RKO (cell line): ENCODE results near the gene FDX2.

ENCODE experiments used
- DNase-seq: peaks from one replicate; pipeline ENCODE4 v3.0.0-alpha.2; 2016; ENCODE audit warnings: low spot score

FDX2 gene

DNA sequence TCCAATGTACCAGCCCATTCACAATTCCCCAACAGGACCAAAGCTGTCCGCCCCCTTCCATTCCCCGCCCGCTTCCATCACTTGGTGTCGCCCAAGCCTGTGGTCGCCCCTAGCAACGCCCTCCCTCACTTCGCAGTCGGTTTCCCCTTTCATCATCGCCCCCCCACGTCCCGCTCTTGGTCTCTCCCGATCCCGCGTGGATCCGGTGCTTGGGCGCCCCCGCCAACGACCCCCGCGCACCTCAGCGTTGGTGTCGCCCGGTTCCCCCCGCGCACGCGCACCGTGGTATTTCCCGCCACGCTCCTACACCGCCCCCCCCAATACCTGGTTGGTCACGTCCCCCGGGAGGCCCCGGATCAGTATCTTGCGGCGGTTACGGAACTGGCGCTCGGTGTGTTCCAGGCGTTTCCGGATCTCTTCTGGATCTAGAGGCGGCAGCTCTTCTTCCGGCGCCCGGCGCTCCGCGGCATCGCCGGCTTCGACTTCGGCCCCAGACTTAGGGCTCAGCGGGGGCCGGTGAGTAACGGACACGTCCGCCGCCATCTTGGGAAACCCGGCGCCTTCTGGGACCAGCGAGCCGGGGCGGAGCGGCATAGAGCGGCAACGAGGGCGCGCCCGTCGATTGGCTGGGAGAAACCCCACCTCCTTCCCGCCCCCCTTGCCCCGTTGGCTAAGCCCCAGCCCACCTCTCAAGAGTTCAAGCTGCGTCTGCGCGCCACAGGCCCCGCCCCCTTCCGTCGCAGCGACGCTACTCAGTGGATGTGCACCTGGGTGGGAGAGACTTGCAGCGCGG is 17.3 kb upstream of the FDX2 start, which contains the start of gene RAVER1:
Gene RAVER1, minus strand, starts transcription at position 565 of the 793 bp plus-strand sequence. Its CDS starts 22 bp downstream, at position 543.
- DNase-seq: peak; percentile 96

DNA sequence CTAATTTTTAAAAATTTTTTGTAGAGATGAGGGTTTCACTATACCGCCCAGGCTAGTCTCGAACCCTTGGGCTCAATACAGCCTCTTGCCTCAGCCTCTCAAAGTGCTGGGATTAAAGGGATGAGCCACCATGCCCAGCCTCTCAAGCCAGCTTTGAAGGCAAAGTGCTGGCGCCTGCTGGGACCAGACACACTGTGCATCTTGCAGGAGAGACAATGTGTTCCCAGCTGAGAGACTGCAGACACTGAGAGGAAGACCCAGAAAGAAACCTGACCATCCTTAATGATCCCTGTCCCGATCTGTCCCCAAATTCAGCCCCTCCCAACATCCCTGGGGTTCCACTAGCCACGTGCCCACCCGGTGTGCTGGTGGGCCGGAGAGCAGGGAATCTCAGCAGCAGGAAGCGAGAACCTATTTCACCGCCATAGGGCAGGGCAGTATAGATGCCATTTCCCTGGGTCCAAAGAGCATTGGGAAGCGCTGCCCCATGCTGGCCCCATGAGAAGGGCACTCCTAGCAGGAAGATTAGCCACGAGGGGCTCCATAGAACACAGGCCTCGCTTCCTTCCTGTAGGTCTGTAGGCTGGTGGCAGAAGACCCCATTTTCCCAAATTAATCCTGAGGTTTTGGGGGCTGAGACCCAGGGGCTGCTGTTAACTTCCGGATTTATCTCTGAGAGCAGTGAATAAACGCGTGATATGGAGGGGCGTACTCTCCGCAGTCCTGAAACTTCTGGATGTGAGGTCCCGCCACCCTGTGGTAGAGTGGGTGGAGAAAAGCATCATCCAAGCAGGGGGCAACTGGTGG is 16.5 kb upstream of the FDX2 start:
- DNase-seq: peak; percentile 36

DNA sequence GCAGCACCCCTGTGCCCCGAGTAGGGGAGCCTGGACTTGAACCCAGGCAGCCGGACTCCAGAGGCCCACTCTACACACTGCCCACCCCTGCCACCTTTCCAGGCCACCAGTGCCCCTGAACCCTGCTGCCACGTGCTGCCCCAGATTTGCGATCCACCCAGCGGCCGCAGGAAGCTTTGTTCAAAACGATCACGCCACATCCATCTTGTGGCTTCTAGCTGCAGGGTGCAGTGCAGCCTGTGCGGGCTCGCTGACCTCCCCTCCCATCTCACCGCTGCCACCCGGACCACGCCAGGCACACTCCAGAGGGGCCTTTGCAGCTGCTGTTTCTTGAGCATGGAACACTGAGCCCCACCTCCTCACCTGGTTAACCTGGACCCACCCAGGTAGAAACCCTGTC is 13.7 kb upstream of the FDX2 start:
- no peak for DNase-seq

DNA sequence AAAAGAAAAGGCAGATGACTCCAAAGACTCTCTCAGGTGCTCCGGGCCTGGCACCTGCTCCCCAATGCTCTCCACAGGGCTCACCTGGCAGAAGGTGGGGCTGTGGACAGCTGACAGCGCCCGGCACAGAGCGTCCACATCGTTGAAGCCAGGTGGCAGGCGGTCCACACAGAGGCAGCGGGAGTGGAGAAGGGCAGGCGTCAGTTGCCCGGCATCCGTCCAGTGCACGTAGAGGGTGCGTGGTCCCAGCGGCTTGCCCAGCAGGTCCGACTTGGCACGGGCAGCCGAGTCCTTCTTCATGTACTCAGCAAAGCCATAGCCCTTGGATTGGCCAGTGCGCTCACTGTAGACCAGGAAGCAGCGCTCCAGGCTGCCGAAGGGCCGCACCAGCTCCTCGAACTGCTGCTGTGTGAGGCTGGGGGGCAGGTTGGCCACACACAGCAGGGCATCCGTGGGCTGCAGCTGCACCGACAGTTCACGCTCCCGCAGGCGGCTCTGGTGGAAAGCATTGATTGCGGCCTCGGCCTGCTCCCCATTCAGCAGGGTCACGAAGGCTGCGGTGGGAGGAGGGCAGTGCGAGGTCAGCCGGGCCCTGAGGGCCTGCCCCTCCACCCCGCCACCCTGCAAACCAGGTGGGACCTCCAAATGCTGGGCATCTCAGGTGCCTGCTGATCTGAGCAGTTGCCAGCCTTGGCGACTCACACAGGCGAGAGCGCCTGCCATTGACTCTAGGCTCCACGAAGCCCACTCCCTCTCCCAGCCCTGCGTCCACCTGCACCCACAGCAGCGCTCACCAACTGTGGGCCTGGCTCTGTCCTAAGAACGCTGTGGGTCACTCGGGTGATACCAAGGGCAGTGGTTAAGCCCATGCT is 13.0 kb upstream of the FDX2 start:
- no peak for DNase-seq

DNA sequence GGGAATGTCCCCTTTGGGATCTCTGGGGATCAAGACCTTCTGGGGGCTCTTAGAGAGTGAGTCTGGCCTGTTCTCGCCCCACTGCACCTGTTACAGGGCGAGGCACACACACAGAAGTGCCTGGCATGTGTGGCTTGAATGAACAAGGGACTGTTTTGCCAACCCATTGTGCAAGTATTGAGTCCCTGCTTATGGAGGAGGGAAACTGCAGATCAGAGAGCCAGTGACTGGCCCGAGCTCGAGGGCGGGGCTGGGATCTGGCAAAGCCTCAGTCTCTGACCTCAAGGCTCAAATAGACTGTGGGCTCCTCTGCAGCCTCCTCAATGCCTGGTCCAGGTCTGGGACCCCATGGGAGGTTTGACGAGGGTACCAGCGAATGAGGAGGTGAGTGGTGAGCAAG is 12.0 kb upstream of the FDX2 start:
- DNase-seq: no peak

DNA sequence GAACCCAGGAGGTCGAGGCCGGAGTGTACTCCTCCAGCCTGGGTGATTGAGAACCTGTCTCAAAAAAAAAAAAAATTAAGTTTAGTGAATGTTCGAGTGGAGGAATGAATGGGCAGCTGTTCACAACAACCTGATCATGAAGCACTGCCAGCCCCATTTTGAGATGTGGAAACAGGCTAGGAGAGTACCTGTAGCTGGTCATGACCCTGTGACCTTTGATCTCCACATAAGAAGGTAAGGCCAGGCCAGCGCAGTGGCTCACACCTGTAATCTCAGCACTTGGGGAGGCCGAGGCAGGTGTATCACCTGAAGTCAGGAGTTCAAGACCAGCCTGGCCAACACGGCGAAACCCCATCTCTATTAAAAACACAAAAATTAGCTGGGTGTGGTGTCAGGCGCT is 9.9 kb upstream of the FDX2 start:
- no peak for DNase-seq

DNA sequence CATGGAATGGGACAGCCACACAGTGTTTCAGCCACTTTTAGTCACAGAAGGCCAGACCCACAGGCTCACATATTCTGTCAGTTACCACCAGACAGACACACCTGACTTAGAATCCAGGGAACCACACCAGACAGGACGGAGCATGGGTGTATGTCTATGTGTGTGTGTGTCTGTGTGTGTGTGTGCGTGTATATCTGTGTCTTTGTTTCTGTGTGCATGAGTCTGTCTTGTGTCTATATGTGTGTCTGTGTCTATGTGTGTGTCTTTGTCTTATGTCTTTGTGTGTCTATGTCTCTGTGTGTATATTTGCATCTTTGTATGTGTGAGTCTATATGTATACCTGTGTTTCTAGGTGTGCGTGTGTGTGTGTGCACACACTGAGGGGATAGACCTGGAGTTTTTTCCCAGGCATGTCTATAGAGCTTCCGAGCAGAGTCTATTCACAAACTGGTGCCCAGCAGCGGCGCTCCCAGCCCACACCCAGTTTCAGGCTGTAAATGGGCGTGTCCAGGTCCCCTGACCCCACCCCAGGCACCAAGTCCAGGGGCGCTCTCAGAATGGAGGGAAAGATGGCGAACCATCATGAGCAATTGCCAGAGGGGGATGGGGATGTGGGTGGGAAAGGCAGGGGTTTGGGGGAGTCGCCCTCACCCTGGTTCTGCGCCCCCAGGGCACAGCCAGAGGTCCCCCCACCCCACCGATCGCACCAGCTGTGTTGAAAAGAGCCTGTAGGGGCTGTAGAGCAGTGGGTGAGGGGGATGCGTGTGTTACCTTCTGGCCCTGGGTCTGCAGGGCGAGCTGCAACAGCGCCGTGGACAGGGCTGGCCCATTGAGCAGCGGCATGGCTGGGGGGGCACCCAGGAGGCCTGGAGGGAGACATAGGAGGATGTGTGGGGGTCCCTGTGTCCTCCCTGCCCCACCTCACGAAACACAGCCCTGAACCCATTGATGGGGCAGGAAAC is 6.3 kb upstream of the FDX2 start:
- no peak for DNase-seq

DNA sequence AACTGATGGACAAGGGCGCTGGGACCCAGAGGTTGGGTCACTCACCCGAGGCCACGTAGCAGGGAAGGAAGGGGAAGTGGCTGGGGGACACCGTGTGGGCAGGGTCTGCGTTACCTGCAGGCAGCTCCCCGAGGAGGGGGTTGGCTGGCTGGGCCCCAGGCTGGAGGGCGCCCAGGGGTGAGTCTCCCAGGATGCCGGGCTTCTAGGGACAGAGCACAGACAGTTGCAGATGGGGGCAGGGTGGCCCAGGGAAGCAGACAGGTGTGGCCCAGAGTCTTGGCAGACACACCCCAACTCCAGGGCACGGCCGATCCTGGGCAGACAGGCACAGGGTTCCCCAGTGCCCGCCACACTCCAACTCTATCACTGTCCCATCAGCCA is 5.6 kb upstream of the FDX2 start:
- no peak for DNase-seq

DNA sequence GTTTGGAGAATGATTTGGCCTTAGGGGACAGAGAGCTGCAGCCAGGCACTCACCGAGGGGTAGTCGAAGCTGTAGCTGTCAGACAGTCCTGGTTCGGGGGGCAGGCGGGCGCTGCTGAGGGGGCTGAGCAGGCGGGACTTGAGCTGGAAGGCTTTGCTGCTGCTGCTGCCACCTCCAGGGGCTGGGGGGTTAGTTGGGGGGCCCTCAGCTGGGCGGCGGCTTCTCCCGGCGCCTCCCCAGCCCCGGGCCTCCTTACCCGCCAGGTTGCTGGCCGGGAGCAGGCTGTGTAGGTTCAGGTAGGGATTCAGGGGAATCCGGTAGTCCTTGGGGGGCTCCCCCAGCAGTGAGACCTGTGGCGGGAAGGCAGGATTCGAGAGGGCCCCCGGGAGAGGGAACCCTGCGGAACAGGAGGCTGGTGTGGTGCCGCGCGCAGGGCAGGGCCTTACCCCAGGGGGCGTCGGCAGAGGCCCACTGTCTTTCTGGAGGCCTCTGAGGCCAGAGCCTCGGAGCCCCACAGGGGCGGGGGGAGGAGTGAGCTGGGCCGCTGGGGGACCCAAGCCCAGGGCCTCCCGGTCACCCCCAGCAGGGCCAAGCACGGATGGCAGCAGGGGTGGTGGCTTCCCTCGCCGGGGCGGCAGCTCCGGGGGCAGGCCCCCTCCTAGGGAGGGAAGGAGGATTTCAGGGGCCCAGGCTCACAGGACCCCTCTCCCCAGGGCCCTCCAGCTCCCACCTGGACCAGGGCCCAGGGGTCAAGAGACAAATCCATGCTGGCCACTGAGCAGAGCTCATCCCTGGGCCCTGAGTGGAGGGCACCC is 5.0 kb upstream of the FDX2 start:
- DNase-seq: no peak

DNA sequence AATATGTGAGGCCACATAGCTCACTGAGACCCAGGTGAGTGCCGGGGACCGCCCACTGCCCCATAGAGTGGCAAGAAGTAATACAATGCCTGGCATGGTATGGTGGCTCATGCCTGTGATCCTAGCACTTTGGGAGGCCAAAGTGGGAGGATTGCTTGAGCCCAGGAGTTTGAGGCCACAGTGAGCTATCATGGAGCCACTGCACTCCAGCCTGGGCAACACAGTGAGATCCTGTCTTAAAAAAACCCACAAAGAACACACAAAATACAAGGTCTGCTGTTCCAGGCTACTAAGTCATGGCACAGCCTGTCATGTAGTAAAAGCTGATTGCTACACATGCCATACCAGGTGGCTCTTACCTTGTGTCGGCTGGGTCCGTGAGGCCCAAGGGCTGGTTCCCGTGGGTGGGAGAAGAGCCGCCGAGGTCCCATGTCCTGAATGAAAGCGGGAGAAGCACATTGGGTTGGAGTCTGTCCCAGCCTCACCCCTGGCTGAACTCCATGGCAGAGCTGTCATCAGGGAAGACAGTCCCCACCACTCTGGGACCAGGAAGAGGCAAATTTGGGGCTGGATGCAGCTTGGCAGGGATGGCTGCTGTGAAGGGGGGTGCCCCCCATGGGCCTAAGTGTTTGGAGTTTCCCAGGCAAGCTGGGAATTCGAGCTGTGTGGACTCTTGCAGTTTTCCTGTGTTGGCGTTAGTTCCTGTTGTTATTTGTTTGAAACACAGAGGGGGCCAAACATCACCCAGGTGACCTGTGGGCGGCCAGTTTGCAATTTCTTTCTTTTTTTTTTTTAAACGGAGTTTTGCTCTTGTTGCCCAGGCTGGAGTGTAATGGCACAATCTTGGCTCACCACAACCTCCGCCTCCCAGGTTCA is 3.2 kb upstream of the FDX2 start:
- no peak for DNase-seq

DNA sequence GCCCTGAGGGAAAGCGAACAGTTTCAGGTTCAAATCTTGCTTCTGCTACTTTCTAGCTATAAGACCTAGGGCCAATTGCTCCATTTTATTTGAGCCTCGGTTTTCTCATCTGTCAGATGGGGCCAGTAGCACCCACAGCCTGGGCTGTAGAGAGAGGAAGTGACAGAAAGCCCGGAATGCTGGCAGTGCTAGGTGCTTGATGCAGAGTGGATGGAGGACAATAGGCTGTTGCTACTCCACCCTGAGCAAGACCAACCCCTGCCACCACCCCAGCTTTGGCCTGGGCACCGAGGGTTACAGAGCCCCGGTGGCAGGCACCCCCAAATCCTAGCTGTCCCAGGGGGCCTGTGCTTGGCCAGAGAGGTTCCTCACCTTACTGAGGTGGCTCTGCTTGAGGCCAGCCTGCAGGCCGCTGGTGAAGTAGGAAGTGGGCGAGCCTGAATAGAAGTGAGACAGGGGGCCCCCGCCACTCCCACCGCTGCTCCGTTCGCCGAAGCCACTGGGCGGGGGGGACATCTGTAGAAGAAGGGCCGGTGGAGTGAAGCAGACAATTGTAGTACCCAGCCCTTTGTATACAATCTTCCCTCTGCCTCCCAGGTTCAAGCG is 2.1 kb upstream of the FDX2 start:
- DNase-seq: no peak

DNA sequence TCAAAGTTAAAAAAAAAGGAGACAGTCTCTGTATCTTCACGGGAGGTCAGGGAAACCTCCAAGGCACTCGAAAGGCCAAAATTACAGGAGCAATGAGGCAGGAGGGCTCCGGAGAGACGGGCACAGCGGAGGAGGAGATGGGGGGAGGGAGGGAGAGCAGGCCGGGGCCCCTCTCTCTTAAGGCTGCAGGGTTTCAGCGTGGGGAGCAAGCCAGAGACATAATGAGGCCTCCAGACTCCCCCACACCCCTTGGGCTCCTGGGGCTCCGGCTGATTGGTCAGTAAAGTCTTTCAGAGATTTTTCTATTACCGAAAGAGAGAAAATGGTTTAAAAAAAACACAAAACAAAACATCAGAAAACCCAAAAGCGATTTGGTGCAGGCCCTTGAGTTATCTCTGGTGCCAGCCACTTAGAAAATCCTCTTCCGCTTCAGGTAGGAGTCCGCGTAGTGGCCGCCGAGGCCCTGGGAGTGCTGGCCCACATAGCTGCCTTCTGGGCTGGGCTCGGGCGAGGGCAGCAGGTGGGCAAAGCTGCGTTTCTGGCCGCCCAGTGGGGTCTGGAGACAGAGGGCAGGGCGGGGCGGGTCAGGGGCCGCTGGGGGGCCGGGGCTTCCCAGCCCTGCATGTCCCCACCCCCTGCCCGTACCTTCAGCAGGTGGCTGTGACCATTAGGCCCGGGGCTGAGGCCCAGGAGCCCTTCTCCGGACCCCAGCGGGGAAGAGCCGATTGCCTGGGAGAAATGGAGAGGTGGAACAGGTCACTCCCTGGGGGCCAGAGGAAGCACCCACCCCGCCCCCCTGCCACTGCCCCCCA is 1.4 kb upstream of the FDX2 start:
- DNase-seq: no peak

DNA sequence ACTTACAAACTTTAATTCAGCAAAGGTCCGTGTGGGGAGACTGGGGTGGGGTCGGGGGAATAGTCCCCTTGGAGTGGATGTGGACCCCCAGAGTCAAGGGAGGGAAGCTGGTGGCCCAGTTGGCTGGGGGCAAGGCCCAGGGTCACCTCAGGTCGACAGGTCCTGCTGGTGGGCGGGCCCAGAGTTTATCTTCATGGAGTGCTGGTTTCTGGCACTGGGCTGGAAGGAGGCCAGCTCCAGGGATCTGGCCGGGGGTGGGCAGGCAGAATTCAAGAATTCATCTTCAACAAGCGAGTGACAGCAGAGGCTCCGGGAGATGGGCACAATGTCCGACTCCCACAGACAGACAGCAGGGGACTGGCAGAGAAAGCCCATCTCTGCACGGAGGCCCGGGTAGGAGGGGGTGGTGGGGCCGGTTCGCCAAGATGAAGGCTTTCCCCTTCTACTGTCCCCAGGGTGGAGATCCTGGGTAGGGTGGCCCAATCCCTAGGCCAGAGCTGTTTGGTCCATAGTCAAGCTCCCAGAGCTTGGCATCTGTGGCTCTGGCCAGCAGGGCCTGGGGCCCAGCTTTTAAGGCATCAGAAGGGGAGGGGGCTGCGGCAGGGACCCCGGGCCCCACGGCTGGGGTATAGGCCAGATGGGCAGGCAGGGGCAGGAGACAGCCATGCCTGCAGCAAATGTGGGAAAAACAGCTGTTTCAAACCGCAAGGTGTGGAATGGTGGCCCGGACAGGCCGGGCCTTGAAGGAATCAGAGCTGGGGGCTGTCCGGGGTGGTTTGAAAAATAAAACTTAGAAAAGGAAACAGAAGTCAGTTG is 622 bp upstream of the FDX2 start:
- no peak for DNase-seq

DNA sequence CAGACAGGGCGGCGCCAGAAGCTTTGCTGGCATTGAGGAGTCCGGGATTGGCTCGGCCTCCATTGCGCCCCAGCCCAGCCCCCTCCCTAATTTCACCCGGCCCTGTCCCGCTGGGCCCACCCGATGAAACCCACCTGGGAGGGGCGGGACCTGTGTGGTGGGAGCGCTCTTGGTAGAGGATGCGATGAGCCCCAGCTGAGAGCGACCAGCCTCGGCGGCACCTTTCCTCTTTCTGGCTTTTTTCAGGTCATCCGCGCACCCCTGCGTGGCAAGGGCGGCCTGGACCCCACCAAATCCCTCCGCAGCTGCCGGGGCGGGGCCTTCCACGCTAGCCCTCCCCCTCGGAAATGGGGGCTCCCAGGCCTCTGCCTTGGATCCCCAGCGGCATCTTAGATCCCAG is 6.4 kb downstream of the FDX2 start, which contains the start of gene ZGLP1:
Gene ZGLP1, minus strand, starts transcription at position 393 of the 400 bp plus-strand sequence.
- no peak for DNase-seq

DNA sequence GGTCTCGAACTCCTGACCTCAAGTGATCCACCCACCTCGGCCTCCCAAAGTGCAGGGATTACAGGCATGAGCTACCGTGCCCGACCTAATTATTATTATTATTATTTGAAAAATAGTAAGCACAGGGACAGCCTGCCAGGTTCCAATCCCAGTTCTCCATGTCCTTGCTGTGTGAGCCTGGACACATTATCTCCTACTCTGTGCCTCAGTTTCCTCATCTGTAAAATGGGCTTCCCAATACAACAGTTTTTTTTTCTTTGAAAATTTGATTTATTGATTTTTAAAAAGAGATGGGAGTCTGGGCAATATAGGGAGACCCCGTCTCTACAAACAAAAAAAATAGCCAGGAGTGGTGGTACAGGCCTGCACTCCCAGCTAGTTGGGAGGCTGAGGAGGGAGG is 9.5 kb downstream of the FDX2 start:
- DNase-seq: no peak

DNA sequence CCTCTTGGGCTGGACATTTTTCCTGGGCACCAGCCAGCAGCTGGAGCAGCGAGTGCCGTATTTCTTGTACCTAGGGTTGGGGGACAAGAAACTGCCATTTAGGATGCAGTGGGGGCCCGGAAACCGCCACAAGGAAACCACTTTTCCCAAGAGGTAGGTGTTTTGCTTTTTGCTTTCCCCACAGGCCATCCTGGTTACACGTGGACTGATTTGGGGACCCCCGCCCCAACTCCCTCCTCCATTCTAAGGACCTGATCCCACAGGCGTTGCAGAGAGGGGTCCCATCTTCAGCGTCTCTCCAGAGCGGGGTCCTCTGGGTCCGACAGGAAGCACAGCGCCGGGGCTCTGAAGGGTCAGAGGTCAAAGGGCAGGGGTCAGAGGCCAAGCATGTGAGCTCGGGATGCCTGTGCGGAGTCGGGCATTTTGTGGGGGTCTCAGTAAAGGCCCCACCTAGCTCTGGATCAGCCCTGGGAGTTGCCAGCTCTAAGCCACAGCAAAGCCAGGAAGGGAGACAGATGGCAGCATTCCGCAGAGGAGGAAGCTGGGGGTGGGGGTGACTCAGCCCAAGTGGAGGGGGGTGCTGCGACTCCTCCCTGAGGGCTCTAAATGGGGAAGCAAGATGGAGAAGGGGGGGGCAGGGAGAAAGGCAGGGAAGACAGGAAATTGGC is 10.5 kb downstream of the FDX2 start:
- peak; percentile 62 for DNase-seq
